ENCODE measurements around the gene MRTO4. TPM values are rescaled to one million over a fixed set of nuclear protein-coding genes. Genes with fewer than 3 reads are reported as not detected.
A peak's percentile ranks its signal among the peaks of the same experiment; 100 is the strongest.

Gene MRTO4
- total and polyA plus RNA-seq, 9 of the 15 experiments (the other 6 are each of a cell fraction or from before 2014, with no cell fraction given): 62.0 to 173 (median 146) TPM

GRCh38 chr1:19251305-19252196 lies at the start of gene MRTO4, which contains the start of gene EMC1 (continued):
- TF ChIP-seq MGA (IDR thresholded peaks at IDR 0.05) (peak; percentile 98), ATF2 (CRISPR knock-in tag; IDR thresholded peaks at IDR 0.05) (0 out of 2 replicates have a peak, but pooled peaks have one; percentile 51), ZNF143 (CRISPR knock-in tag; IDR thresholded peaks at IDR 0.05) (peak; percentile 95), RBM14 (IDR thresholded peaks at IDR 0.05; ENCODE audit: borderline replicate concordance, insufficient read depth, low read depth, low read length) (0 out of 2 replicates have a peak, but pooled peaks have one; percentile 48), CREB5 (CRISPR knock-in tag; IDR thresholded peaks at IDR 0.05) (no peak), ZBTB7A (IDR thresholded peaks at IDR 0.05; ENCODE audit: borderline replicate concordance, control insufficient read depth, low read depth, low read length) (peak; percentile 56; the same call in 1 of the 2 replicates), MNT (conservative IDR thresholded peaks at IDR 0.05) (peak; percentile 99 to 100), EGR1 (conservative IDR thresholded peaks at IDR 0.05) (peak; percentile 92)

All from K562 (cell line).